ENCODE data around the gene GRIK1.

GRIK1 gene

GRCh38 chr21:29511096-29511495 lies 428.7 kb downstream of the GRIK1 start:
- no peak for DNase-seq

GRCh38 chr21:29509121-29509520 lies 430.7 kb downstream of the GRIK1 start:
- no peak for DNase-seq

DNA sequence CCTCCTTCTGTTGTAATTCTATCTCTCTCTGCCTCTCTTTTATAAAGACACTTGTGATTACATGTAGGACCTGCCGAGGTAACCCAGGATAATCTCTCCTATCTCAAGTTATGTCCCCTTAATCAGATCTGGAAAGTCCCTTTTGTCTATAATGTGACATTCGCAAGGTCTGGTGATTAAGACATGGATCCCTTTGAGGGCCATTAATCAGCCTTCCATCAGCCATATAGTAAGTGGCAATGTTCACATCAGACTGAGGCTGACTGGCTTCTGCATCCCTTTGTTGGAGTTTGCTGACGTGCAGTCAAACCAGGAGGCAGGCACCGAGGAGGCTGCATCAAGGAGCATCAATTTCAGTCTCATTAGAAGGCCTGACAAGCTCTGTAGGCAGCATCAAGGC lies 431.5 kb downstream of the GRIK1 start:
- DNase-seq = no peak

GRCh38 chr21:29506947-29507346 lies 432.8 kb downstream of the GRIK1 start:
- no peak for DNase-seq

- DNase-seq = no peak
These were observed 433.6 kb downstream of the GRIK1 start for GRCh38 chr21:29506214-29506613.

DNA sequence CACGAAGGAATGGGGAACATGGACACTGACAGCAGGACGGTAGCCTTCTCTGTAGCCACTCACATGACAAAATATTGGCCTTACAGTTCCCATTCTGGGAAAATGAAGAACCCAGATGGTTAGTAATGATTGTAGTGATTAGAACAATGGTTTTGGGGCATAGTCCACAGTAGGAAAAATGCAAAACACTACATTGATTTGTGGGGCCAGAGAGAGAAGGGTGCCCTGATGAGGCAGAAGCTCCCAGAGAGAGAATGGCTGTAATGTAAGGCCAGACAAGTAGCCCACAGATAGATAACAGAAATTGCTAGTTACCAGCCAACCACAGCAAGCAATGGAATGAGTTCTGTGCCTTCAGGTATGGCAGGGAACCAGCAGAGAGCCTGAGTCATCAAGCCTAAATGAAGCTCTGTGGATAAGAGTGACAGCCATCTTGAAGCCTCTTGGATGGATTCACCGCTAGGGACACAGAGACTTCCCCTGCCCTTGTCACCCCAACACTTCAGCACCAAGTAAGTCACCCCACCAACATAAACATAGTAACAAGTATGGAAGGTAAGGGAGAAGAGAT lies 435.0 kb downstream of the GRIK1 start:
- no peak for DNase-seq

DNA sequence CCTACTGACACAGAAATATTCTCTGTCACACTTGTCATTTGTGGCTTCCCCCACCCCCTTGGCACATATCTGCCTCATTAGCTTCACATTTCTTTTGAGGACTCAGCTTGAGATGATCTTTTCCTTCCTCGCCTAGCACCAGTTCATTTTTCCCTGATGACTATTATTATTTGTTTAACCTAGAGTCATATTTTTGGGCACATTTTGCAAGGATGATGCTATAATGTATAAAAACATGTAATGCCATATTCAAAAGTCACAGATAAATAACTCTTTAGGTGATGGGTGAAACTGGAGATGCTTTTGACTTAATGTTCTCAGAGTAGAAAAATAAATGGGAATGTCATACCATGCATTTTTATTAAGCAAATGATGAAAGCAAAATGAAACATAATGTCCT lies 438.3 kb downstream of the GRIK1 start:
- DNase-seq = no peak

DNA sequence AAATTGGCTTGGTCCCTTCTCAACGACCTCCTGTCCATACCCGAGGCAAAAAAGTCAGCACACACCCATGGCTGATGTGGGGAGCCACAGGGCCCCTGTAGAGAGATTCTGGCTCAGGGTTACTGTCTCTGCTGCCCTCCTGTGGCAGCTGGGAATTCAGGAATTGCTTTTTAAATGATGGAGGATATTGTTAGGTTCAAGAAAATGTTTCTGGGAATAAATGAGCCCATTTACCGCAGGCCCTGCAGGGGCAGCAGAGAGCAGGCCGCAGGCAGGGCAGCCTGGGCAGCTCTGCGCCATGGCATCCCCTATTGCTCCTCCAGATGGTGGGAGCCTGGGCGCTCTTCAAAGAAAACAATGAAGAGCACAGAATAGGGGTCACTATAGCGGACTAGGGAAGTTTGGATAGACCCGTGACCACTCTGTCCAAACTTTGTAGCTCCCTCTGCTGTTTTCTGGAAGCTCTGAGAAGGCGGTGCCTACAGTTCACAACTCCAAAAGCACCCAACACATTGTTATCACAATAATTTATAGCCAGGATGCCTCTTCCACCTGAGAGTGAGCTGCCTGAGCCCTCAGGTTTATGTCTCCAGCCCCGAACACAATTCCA lies 440.0 kb downstream of the GRIK1 start:
- DNase-seq = no peak

GRCh38 chr21:29499229-29499628 lies 440.6 kb downstream of the GRIK1 start:
- DNase-seq = no peak

GRCh38 chr21:29496337-29496736 lies 443.5 kb downstream of the GRIK1 start:
- DNase-seq = no peak

- no peak for DNase-seq
These were observed 449.8 kb downstream of the GRIK1 start for GRCh38 chr21:29490016-29490415.

GRCh38 chr21:29487154-29487553 lies 452.6 kb downstream of the GRIK1 start:
- DNase-seq = no peak
